HG03442 (cell line): ENCODE data around the gene THEM4.

Experiments used
- ATAC-seq: cut with Tn5 transposase; IDR thresholded peaks from one replicate; pipeline ENCODE4 v1.9.1; 2021; ENCODE audit warnings: mild to moderate bottlenecking, moderate library complexity; ENCODE audit not compliant: unreplicated experiment

Gene THEM4

GRCh38 chr1:151839082-151839412 is 70.3 kb downstream of the THEM4 start:
- ATAC-seq, result no peak

DNA sequence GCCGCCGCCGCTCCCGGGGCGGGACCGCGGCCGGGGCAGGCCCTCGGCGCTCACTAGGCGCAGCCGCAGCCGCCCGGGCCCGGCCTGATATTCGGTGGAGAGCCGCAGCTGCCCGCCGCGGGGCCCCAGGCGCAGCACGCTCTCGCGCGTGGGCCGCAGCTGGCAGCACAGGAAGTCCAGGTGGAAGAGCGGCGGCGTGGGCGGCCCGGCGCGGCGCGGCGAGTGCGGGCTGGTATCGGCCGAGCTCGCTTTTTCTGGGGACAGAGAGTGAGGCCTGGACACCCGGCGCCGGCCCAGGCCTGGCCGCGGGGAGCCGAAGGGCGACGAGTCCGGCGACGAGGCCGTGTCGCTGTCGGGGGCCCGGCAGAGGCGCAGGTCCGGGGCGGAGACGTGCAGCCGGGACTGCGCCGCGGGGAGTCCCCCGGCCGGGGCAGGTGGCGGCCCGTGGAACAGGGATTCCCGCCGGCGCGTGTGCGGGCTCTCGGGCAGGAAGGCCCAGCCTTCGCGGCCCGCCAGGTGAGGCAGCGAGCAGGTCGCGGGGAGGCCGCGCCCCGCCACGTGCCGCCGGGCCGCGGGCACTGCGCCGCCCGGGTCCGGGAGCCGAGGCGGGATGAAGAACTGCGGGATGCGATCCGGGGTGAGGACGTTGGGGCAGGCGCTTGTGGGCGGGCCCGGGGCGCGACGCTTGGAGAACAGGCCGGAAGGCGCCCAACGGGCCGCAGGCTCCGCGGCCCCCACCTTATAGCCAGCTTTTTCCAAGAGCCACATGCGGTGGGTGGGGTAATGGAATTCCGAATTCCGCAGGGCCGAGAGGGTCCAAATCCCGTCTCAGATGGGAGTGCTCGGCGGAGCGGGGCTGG is 70.9 kb downstream of the THEM4 start:
- no peak for ATAC-seq

GRCh38 chr1:151837884-151838221 is 71.5 kb downstream of the THEM4 start:
- ATAC-seq, result no peak

DNA sequence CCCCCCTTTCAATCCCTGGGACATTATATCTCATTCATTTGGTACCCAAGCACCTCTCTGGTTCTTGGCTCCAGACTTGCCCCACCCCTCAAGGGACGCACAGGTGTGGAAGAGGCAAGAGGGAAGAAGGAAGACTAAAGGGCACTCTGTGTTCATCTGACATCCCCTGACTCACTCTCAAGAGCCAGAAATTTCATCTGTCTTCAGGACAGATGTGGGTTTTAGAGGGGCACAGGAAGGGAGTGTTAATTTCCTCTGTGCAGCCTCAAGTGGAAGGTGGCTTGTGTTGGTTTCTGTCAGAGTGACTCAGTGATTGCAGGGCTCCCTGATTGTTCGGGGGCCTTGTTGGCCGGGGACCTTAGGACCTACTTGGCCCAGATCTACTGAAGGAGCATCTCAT is 72.1 kb downstream of the THEM4 start:
- no peak for ATAC-seq

DNA sequence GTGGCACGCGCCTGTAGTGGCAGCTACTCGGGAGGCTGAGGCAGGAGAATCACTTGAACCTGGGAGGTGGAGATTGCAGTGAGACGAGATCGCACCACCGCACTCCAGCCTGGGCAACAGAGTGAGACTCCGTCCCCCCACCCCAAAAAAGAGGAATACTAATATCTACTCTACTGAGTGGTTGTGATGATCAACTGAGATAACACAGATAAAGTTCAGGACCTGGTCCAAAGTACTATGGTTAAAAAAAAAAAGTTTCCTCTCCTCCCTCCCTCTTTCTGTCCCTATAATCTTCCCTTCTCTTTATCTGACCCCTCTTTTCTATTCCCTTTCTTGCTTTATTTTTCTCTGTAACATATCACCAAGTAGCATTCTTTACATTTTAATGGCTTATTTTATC is 73.7 kb downstream of the THEM4 start:
- no peak for ATAC-seq

GRCh38 chr1:151834239-151834638 is 75.1 kb downstream of the THEM4 start:
- ATAC-seq, result no peak

DNA sequence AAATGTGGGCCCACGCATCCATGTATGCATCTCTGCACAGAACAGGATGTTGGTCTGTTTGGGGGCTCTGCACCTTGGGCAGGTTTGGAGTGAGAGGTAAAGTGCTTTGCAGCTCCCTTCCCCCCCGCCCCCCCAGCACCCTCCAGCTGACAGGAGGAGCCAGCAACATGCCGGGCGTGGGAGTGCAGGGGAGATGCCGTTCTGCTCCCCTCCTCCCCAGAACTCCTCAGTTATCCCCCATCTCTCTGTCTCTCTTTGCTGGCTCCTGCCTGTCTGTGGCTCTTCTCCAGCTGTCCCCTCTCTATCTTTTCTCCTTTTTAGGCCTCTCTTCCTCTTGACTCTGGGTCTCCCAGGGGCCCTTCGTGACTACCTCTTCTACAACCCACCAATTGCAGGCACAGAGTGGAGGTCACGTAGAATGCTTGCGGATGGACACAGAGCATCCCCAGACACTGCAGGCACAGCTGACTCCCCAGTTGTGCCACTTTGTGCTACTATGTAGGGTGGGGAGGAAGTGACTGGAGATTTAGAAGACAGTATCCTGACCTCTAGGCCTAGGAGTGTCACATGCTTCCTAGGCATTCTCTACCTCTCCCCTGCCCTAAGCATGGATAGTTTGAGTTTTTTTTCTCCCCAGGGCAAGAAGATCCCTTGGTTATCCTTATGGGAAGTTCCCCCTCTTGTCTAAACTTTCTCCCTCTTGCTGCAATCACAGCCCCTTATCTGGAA is 76.0 kb downstream of the THEM4 start:
- no peak for ATAC-seq

- ATAC-seq, result no peak
Observed at GRCh38 chr1:151832318-151832980, 76.9 kb downstream of the THEM4 start.

- no peak for ATAC-seq
Observed at GRCh38 chr1:151831605-151832004, 77.7 kb downstream of the THEM4 start, which contains the start of gene RORC. TSS of gene RORC (minus strand) at chr1:151831802. CDS start at chr1:151831764, 38 bp downstream.

GRCh38 chr1:151831256-151831591 is 78.1 kb downstream of the THEM4 start:
- ATAC-seq, result no peak

DNA sequence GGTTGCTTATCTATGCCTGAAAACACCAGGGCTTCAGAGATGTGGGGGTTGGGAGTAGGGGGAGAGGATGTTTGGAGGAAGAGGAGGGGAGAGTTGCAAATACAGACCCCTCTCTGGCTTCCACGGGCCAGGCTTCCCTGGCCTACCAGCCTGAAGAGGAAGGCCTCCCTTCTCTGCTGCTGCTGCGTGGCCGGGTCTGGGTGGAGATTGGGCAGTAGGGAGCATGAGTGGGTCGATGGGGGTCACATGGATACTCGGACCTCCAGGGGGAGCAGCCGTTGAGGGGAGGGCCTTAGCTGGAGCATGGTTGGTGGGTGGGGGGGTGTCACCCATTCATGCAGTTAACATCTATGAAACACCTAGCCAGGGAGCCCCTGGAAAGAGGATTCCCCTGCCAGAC is 79.3 kb downstream of the THEM4 start:
- ATAC-seq, result no peak

GRCh38 chr1:151829352-151830046 is 79.8 kb downstream of the THEM4 start:
- no peak for ATAC-seq

DNA sequence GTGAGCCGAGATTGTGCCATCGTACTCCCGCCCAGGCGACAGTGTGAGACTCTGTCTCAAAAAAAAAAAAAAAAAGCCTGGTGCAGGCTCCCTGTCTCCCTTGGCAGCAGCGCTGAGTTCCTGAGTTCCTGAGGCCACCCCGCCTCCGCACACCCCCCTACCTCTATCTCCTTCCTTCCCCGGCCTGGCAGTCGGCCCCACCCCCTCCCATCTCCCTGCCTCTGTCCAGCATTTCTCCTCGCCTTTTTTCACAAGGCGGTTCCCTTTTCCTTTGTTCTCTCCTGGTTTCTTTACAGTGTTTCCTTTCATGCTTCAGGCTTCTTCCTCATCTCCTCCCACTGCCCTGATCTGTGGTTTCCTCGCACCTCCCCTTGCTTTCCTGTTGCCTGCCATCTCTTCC is 80.4 kb downstream of the THEM4 start:
- ATAC-seq, result no peak

- ATAC-seq, result no peak
Observed at GRCh38 chr1:151827853-151828252, 81.5 kb downstream of the THEM4 start.

DNA sequence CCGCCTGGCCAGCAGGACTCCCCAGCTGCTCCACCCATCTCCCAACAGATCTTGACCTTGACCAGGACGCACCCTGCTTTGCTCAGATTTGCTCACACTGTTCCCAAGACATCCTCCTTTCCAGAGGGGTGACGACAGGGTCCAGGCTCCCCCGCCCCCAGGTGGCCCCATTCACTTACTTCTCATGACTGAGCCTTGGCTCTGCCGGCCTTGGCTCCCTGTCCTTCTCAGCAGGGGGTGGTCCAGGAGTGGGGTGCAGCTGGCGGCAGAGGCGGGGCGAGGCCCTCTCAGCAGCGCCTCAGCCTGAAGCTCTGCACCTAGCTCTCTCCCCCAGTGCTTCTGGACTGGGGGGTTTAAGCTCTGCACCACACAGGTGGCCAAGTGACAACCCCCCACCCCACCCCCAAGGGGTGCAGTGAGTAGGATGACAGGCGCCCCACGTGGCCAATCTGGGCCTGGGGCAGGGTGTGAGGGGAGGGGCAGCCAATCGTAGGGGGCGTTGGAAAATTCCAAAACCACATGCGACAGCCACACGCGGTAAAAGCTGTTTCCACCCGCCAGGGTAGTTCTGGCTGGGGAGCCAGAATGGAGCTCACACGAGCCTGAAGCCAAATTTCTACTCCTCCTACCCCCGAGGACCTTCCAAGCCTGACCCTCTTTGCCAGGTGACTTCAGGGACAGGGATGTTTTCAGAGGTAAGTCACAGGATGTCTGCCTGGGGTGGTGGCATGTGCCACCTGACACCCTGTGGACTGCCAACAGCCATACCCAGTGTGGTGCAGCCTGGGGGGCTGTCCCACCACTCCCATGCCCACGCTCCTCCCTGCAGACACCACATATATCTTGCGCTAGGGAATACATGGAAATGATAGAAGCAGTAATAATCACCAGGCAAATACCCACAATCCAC is 83.3 kb downstream of the THEM4 start:
- no peak for ATAC-seq

GRCh38 chr1:151825204-151825603 is 84.1 kb downstream of the THEM4 start:
- no peak for ATAC-seq
